HG03066 (cell line): ENCODE results near the gene DLEC1.

Experiments
- ATAC-seq: cut with Tn5 transposase; IDR thresholded peaks from one replicate; pipeline ENCODE4 v1.9.1; 2021; ENCODE audit warnings: low read depth; ENCODE audit not compliant: unreplicated experiment

The DLEC1 gene

GRCh38 chr3:38002291-38002876 lies 36.6 kb upstream of the DLEC1 start:
- ATAC-seq, result no peak

- no peak for ATAC-seq
Measured at GRCh38 chr3:38002940-38003339, 36.1 kb upstream of the DLEC1 start.

- ATAC-seq, result peak; percentile 42
Measured at GRCh38 chr3:38003371-38003816, 35.6 kb upstream of the DLEC1 start.

- no peak for ATAC-seq
Measured at GRCh38 chr3:38003817-38004414, 35.1 kb upstream of the DLEC1 start.

GRCh38 chr3:38004415-38005075 lies 34.5 kb upstream of the DLEC1 start:
- no peak for ATAC-seq

GRCh38 chr3:38005076-38006020 lies 33.7 kb upstream of the DLEC1 start:
- ATAC-seq, result no peak

GRCh38 chr3:38006031-38006430 lies 33.0 kb upstream of the DLEC1 start:
- no peak for ATAC-seq

GRCh38 chr3:38006445-38006995 lies 32.5 kb upstream of the DLEC1 start:
- ATAC-seq, result no peak

GRCh38 chr3:38007754-38008090 lies 31.3 kb upstream of the DLEC1 start:
- no peak for ATAC-seq

GRCh38 chr3:38008191-38008701 lies 30.8 kb upstream of the DLEC1 start:
- no peak for ATAC-seq

- no peak for ATAC-seq
Measured at GRCh38 chr3:38008971-38009580, 29.9 kb upstream of the DLEC1 start.

- ATAC-seq, result no peak
Measured at GRCh38 chr3:38009807-38010591, 29.0 kb upstream of the DLEC1 start.

- ATAC-seq, result no peak
Measured at GRCh38 chr3:38011111-38011510, 27.9 kb upstream of the DLEC1 start.

GRCh38 chr3:38015485-38015884 lies 23.5 kb upstream of the DLEC1 start:
- no peak for ATAC-seq

GRCh38 chr3:38015984-38016383 lies 23.0 kb upstream of the DLEC1 start:
- no peak for ATAC-seq

- no peak for ATAC-seq
Measured at GRCh38 chr3:38016410-38016809, 22.6 kb upstream of the DLEC1 start.

GRCh38 chr3:38016847-38017444 lies 22.1 kb upstream of the DLEC1 start:
- ATAC-seq, result no peak

GRCh38 chr3:38017445-38018295 lies 21.3 kb upstream of the DLEC1 start:
- no peak for ATAC-seq
